ENCODE measurements around the gene PCSK5.

The PCSK5 gene

DNA sequence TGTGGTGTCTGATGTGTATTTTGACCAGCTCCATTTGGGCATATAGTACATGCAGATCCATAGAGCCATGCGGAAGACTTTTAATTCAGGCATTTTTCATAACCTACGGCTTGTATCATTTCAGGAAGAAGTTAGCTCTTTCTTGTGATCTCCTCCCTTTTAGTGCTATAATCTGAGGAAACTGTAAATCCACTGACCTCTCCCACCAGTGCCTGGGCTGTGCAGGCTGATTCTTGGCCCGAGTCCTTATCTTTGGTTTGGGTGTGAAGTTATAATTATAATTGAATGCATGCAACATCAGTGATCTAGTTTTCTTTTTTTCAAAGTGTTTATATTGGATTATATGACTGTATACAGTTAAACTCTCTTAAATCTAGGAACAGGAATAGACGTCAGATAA, 247.9 kb downstream of the PCSK5 start:
- DNase-seq (ENCODE audit: low spot score): no peak

DNA sequence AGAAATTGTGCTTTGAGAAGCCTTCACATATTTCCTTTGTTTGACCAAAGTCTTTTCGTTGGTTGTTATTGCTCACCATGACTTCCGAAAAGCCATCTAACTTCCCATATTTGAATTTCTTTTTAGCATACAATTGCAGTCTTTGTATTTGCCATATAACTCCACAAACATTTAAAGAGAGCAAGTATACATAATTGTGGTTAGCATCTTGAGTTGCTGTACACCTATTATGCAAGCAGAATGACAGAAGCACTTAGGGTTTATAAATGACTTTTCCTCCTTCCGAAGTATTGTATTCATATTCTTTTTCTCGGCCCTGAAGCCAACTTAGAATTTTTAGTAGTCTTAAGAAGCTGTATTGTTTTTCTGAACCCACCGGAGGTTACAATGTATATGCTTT, 253.4 kb downstream of the PCSK5 start:
- no peak for DNase-seq (ENCODE audit: low spot score)

DNA sequence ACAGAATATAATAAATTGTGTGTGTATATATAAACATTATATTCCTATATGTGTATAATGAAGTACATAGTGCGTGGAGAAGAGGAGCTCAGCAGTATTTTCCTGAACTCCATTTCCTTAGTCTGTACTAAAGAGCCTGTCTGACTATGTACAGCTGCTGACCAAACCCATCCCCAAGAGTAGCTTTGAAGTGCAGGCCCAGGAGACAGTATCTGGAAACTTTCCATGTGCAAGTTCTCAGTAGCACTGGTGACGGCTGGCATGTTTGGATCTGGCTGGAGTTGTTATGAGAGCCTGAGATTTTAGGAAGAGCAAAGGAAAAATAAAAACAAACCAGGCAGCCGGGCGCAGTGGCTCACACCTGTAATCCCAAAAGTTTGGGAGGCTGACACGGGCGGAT, 259.5 kb downstream of the PCSK5 start:
- DNase-seq (ENCODE audit: low spot score): no peak

DNA sequence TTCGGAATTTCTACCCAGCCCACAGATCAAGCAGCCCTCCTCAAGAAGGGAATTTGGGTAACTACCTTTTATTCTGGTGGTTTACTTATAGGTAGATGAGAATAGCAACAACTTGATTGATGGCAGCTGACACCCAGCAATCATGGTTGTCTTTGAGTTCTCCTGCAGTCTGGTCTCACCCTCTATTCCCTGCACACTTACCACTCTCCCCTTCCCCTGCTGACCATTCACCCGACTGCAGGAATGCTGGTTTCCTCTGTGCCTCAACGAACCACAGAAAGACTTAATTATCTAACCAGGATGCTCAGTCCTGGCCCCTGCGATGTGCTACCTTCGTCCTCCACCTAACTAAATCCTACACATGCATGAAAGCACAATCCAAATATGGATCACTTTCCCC, 260.8 kb downstream of the PCSK5 start:
- no peak for DNase-seq (ENCODE audit: low spot score)

DNA sequence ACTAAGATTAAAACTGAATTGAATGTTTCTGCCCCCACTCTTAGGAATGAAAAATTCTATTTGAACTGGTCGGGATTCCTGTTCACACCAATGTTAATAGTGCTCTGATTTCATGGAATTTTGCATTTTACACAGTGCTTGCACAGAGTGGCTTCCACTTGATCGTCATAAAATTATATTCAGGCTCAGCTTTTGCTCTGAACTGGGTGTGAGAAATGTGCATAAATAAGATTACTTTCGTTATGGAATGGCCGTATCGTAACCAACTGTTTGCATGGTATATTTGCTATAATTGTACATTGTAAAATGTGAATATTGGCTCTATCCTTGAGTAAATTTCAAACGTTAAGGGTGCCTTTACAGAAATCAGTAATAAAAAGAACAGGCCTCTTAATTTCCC, 262.9 kb downstream of the PCSK5 start:
- no peak for DNase-seq (ENCODE audit: low spot score)

DNA sequence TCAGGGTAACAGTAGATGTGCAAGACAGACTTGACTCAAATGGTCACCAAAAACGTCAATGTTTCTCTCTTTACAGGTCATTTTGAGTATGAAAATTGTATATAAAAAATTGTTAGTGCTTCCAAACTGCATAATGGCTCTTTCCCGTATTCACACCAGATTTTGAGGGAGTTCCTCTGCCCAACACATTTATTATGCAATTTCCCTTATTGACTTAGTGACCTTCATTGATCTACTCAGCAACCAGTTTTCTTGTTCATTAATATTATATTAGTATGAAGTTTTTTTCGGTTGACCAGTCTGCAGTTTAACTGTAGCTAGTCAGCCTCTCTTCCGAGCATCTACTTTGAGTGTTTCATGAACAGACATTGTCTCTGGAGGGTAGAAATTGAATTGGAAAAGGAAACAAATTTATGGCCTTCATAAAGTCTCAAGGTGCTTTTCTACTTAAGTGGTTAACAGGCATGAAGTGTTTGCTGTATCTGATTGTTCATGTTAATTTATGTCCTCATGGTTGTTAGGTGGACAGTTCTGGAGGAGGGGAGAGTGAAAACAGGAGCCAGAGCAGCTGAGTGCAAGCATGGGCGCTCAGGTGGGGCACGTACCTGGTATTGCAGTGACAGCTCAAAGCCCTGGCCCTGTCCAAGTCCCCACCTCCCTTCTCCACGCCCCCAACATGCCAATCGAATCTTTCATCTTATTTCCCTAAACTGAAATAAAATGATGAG, 263.6 kb downstream of the PCSK5 start:
- no peak for DNase-seq (ENCODE audit: low spot score)

DNA sequence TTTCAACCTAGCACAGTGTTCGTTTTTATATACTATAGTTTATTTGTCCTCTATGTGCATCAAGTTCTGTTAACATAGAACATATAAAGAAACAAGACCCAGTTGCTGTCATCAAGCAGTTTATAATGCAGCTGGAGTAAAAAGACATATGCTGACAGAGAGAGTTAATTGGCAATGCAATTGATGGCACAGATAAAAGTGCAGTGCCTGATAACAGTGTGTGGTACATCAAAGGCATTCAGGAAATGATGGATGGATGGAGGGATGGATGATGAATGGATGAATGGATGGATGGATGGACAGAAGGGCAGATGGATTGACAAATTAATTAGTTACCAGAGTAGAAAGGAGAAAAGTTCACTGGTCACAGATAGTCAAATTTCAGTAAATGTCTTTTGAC, 264.9 kb downstream of the PCSK5 start:
- DNase-seq (ENCODE audit: low spot score): no peak

DNA sequence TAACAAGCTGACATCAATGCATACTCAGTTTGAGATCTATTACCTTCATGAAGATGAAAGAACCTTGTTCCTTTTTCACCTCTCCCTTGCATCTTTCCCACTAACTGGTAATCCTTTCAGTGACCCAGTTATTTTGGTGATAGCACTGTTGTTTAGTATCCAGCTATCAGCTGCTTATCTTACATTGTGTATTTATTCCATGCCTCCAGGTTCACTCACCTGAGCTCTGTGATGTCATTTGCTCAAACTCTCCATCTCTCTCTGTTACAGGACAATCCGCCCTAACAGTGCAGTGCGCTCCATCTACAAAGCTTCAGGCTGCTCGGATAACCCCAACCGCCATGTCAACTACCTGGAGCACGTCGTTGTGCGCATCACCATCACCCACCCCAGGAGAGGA, 268.2 kb downstream of the PCSK5 start:
- DNase-seq (ENCODE audit: low spot score): no peak

DNA sequence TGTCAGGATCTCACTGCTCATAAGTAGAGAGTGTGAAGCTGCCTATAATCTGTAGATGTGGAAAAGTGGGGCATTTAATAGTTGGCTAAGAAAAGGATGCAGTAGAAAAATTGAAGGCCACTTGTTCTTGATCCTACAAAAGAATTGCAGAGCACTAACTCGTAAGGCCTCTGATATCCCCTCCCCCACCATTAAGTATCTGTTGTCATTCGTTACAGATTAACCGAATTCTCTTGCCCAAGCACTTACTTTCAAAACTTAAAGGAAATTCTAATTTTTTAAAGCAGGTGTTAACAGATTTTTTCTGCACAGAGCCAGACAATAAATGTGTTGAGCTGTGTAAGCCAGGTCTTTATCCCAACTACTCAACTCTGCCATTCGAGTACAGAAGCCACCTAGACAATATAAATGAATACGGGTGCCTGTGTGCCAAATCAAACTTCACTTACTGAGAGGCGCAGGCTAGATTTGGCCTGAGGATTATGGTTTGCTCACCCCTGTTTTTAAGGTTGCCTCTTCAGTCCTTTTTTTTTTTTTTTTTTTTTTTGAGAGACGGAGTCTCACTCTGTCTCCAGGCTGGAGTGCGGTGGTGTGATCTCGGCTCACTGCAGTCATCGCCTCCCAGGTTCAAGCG, 268.9 kb downstream of the PCSK5 start:
- DNase-seq (ENCODE audit: low spot score): no peak

DNA sequence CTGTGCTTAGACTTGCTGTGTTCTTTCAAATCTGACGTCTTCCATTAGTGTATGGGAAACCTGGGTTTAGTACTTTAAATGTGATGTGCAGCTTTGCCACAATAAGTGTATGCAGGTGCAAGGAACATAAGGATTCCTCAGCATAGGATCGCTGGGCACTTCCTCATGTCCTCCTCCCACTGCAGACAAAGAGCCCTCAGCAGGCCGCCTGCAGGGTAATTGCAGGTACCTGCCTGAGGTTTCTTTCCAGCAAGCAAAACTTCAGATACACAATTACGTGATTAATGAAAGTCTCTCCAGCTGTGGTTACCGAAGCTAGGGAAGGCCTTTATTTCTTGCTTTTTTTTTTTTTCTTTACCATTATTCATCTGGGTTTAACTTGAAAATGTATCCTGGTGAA, 270.6 kb downstream of the PCSK5 start:
- no peak for DNase-seq (ENCODE audit: low spot score)

DNA sequence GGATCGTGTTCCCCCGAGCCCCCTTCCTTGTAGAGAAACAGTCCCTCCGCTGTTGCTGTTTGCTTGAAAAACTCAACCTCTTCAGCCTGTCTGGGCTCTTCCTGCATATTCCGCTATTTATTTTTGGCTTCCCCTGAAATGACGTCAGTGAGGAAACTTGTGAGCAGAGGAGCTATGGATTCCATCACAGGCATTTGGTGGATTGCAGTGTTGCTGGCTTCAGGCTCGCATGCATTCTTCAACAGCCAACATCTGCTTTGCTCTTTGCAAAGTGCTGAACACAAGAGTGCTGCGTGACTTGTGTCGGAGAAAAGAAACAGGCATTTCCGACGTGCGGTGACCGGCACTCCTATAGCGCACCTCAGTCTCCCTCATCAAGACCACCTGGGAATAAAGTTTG, 271.1 kb downstream of the PCSK5 start:
- no peak for DNase-seq (ENCODE audit: low spot score)

DNA sequence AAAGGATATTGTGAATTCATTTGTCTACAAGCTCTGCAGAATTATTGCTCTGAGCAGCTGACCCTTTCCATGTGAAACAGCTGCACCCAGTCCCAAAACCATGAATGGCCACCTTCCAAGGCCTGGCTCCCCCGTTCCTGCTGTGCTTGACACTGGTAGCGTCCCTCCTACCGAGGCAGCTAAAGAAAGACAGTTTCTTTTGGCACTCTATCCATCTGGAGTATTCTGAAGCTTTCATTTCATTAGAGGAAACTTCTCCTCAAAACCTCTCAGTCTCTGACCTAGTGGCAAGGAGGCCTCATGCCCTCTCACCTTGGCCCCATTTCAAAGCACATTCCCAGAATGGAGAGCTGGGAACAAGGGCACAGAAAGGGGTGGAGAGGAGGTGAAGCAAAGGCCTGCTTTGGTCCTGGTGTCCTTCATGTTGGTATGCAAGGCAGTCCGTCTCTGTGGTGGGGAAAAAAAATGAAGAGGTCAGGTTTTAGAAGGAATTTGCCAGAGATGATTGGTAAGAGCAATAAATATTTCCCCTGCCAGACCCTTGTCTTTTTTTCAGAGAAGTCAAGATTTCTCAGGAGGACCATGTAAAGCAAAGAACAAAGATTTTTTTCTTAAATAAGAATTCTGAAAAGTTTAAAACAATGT, 271.7 kb downstream of the PCSK5 start:
- no peak for DNase-seq (ENCODE audit: low spot score)

DNA sequence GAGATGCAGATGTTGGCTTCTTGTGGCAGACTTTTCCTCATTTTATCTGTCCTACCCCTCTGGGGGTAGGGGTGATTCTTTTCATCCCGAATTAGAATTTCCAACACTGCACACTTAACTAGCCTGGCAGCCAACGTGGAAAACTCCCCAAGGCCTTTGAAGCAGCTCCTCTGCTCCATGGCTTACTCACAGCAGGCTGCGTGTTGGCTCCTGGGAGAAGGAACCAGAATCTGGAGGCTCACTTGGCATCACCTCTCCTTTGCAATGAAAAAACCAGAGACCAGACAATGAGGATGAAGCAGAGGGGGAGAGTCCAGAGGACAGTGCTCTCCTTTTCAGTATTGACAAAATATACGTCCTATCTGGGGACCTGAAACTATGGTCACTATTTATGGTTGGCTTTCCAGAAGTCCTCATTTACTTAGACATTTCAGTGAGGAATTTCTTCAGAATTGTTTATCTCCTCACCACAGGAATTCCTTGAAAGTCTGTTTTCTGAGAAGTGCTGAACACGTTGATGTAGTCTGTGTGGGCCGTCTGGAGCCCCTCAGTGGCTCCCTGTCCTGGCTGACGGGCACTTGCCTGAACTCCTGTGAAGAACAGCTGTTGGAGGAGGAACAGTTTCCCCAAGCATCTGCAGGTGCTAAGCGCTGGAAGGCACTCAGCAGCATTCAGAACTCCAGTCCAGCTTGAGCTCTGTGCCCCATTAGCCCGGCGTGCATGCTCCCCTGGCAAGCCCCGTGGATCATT, 272.5 kb downstream of the PCSK5 start:
- DNase-seq (ENCODE audit: low spot score): no peak

DNA sequence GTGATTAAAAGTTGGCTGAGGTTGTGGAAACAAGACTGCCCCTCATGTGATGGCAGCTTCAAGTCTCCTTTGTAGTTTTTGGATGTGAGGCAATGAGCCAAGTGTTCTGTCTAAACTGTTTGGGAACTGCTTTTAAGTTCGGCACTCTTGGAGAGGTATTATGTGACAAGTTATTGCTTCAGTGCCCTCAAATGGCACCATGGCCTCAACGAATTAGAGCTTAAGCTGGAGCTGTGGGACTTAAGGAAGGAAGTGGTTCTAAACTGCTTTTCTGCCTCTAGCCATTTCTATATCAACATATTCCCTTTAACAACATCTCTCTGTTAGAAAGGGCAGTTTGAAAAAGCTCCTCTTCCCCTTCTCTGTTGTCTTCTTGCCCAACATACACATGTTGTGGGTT, 276.1 kb downstream of the PCSK5 start:
- DNase-seq (ENCODE audit: low spot score): no peak

DNA sequence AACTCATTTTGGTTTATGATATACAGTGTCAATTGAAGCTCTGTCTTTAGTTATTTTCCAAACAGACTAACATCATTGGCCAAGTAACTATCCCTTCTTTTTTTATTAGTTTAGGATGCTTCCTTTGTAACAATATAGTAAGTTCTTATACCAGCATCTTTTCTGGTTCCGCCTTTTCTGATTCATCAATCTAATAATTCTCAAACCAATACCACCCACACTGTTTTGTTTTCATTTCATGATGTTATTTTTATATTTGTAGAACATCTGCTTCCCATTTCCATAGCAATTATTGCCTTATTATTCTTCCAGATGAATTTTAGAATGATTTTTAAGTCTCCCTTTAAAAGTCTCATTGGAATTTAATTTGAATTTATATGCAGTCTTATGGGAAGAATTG, 285.7 kb downstream of the PCSK5 start:
- no peak for DNase-seq (ENCODE audit: low spot score)

DNA sequence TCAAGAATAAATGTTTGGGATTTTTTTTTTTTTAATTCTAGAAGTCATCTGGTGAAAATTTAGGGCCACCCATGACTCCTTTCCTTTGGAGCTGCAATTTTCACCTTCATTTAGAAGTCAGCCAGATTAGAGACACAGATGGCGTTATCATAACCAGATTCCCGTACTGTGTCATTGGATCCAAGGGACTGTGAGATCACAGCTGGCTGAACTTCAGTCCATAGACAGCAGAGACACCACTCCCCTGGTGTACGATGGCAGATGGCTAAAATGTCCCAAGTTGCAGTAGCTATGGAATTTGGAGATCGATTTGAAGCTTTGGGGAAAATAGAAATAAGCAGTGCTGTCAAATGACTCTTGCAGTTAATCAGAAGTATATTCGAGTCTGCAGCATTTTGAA, 287.5 kb downstream of the PCSK5 start:
- DNase-seq (ENCODE audit: low spot score): no peak

DNA sequence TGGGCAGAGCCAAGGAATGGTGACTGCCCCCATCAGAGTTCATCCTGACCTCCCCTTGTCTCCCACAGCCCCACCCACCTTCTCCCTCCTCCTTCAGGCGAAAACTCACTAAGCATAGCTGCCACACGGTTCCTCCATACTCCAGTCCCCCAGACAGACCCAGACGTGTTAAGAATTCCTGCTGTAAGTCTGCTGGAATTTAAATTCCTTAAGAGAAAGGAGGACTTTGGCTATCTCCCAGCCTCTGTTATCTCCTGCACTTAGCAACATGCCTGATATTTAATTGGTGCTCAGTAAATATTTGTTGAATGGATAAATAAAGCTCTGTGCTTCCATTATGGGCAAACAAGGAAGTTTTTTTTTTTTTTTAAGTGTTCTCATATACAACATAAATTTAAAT, 290.1 kb downstream of the PCSK5 start:
- no peak for DNase-seq (ENCODE audit: low spot score)

DNA sequence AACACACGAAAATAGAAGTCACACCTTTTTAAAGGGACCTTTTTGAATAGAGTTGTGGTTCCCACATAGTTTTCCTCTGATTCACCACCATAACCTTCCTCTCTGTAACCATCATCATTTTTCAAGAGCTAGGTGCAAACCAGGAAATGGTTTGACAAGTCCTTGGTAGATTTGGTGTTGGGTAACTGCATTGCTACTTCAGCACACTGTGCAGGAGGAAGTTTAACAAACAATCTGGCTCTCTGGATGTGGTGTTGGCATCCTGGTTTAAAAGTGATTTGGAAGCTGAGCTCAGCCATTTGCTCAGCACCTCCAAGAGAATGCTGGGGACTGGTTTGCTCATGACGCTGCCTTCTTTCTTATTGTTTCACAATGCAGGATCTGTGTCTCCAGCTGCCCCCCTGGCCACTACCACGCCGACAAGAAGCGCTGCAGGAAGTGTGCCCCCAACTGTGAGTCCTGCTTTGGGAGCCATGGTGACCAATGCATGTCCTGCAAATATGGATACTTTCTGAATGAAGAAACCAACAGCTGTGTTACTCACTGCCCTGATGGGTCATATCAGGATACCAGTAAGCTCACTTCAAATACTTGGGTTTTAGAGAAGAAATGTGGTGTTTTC, 290.7 kb downstream of the PCSK5 start:
- DNase-seq (ENCODE audit: low spot score): no peak

DNA sequence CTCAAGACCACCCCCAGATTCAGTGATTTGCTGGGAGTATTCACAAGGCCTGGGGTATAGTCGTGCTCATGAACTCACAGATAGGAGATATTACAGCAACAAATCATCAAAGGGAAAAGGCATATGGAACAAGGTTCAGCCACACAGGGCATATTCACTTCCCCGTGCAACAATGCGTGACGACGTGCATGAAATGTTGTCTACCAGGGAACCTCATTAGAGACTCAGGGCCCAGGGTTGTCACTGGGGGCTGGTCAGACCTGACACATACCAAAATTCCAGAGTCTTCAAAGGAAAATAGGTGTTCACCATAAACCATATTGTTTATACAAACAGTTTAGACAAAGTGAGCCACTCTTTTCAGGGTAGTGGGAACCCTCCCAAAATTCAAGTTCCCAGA, 291.3 kb downstream of the PCSK5 start:
- no peak for DNase-seq (ENCODE audit: low spot score)

DNA sequence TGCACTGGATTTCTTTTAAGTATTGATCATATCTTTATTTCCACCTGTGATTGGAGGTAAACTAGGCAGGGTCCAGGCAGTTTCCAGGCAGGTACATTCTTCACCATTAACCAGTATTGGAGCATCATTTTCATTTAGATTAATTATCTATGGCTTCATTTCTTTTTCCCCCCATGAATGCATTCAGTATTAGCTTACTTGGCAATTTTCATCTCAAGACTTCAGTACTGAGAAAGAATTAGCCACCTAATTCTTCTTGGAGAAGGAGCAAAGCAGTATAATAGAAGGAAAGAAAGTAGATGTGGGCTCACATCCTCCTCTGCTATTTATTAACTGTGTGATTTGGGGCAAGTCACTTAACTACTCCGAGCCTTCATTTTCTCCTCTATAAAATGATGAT, 295.0 kb downstream of the PCSK5 start:
- DNase-seq (ENCODE audit: low spot score): no peak

DNA sequence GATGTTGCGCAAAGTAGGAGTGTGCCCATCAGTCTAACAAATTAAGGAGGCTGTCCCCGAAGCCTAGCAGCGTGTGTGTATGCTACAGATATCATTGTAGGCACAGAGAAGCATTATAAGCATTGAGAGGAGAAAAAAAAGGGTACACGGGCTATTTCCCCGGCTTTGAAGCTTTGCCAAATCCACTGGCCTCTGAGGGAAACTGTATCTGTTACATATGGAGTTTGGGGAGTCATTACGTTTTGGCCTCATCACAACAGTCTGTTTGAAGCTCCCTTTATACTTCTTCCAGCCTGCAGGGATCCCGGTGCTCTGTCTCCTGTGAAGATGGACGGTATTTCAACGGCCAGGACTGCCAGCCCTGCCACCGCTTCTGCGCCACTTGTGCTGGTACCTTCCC, 297.8 kb downstream of the PCSK5 start:
- DNase-seq (ENCODE audit: low spot score): no peak

DNA sequence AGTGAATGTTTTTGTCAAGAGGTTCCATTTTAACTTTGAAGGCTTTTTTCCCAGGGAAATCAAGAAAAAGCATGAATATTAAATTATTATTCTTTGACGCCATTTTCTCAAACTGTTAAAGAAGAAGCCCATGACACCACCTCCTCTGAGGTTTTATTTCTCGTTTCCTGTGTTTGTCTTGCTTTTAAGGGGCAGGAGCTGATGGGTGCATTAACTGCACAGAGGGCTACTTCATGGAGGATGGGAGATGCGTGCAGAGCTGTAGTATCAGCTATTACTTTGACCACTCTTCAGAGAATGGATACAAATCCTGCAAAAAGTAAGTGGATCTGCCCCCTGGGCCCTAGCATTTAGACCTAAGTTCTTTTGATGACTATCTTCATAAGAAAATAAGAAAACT, 298.4 kb downstream of the PCSK5 start:
- DNase-seq (ENCODE audit: low spot score): no peak

DNA sequence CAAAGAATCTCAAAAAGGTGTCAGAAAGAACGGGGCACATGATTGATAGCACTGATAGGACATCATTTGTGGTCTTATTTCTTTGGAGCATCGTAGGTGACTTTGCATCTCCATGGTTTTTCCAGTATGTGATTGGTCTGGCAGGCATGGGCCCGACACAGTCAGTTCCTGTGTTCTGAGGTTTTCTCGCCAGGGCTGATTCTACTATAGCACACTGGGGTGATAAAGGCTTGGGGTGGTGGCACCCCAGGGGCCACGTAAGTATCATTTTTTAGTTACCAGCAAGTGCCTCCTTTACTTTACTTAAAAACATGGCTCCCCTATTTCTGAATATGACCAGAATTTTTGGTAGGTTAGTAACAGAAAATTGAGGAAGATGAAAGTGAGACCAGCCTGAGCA, 301.0 kb downstream of the PCSK5 start:
- DNase-seq (ENCODE audit: low spot score): no peak

Data from germinal center (tissue), 1 donor.